HG03064 (cell line): ENCODE measurements around the gene ALKBH4.
"Not testable (repeated sequence)": the region's sequence is repeated elsewhere in the genome, so short reads cannot be mapped to it uniquely, and the experiment has no call there.

ENCODE experiments used
- ATAC-seq: cut with Tn5 transposase; IDR thresholded peaks from one replicate; pipeline ENCODE4 v1.9.1; 2021; ENCODE audit warnings: low read depth; ENCODE audit not compliant: unreplicated experiment

Gene ALKBH4

DNA sequence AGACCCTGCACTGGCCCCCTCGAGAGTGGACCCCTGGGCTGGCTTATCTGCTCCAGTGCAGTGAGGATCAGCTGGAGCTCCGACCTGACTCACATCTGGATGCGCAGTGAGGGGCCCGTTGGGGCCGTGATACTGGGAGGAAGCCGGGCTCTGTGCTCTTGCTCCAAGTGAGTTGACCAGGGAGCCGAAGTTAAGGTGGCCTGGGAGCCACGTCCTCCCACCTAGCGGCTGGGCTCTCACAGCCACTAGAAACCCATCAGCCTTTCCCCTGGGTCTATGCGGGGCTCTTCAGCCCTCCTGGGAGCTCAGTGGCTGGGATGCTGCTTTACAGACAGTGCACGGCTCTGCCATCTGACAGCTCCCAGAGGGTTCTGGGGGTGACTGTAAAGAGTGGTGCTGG, 9.1 kb downstream of the ALKBH4 start:
- no peak for ATAC-seq

DNA sequence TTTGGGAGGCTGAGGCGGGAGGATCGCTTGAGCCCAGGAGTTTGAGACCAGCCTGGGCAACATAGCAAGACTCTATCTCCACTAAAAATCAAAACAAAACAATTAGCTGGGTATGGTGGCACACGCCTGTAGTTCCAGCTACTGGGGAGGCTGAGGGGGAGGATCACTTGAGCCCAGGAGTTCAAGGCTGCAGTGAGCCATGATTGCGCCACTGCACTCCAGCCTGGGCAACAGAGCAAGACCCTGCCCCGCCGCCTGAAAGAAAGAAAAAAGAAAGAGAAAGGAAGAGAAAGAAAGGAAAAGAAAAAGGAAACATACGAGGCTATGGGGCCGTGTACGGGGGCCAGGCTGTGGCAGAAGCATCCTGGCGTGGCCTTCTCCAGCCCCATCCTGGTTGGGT, 9.7 kb downstream of the ALKBH4 start:
- not testable (repeated sequence) for ATAC-seq

DNA sequence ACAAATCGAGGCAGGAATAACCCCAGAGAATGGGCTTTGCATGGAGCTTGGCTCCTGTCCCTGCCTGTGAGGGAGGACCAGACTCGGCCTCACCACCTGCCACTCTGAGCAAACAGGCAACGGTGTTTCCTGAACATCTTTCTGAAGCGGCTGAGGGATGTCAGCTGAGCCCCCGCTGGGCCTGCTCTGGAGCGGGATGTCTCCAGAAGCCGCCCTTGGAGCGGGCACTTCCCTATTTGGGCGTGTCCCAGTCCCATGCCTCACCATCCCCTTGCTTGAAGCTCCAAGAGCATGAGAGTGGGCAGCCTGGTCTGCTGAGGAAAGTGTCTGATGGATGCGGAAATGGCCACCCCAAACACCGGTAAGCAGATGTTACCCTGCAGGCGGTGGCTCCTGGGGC, 10.2 kb downstream of the ALKBH4 start:
- no peak for ATAC-seq

DNA sequence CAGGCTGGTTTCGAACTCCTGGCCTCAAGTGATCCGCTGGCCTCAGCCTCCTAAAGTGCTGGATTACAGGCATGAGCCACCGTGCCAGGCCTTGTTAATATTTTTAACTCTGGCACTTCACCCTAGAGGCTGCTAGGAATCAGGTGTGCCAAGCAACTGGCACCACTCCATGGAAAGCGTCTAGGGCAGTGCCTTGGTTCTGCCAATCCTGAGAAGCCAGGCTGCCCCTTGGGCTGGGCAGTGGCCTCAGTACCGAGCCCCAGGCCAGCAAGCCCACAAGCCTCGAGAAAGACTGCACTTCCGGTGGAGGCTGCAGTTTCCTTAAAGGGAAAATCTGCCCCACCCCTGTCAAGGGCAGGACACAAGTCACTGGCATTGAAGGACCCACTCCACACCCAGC, 11.3 kb downstream of the ALKBH4 start:
- ATAC-seq = no peak

DNA sequence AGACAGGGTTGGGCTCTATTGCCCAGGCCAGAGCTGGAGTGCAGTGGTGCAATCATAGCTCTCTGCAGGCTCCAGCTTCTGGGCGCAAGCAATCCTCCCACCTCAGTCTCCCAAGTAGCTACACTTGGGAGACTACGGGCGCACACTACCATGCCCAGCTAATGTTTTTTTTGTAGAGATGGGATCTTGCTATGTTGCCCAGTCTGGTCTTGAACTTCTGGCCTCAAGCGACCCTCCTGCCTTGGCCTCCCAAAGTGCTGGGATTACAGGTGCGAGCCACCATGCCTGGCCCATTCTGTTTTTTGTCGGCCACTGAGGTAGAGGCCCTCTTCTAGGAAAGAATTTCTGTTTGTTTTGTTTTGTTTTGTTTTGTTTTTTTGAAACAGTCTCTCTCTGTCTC, 12.2 kb downstream of the ALKBH4 start:
- ATAC-seq = no peak

DNA sequence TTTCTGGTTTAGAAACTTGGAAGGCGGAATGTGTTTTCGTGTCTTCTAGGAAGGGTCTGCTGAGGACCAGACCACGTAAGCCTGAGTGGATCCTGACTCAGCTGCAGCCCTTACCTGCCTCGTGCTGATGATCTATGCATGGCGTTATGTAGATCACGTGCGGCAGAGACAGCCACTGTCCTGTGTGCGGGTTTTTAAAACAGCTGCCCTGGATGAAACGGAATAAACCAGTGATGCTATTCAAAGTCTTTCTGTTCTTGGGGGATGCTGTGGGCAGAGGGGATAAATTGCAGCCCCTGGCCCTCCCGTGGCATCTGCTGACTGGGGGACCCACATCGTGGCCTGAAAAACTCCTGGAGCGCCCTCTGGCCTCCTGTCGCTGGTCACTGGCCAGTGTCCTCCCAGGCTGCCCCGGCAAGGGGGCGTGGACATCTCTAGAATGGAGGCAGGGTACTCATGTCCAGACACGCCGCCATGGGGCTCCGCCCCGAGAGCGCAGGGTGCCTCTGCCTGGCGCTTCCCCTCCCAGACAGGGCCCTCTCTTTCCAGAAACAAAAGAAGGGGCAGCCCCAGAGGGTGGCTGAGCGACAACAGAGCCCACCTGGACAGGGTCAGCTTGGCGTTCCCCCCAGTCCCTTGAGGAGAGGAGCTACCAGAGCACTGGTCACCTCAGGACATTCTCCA, 13.2 kb downstream of the ALKBH4 start:
- no peak for ATAC-seq

DNA sequence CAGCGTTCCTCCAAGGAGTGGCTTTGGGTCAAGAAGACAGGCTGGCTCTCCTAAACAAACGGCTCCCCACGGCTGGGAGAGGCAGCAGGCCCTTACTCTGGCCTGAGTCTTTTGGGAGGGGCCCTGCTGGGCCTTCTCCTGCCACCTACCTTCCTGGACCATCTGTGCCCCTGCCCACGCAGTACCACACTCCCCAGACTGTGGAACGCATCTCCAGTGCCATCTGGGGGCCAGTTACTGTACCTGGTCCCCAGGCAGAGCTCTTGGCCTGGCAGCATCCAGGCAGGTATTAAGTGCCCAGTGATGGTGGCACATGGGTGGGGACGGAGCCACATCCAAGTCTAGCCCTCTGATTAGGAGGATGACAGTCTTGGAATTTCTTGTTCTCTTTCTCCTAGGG, 14.4 kb downstream of the ALKBH4 start:
- no peak for ATAC-seq

DNA sequence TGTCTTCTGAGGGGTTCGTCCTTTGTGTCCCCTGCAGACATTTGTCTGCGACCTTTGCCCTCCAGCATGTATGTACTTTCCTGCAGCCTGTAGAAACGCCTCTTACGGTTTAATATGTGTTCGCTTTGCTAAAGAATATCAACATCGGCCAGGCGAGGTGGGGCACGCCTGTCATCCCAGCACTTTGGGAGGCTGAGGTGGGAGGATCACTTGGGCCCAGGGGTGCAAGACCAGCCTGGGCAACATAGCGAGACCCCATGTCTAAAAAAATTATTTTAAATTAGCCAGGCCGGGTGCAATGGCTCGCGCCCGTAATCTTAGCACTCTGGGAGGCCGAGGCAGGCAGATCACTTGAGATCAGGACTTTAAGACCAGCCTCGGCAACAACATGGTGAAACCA, 15.5 kb downstream of the ALKBH4 start:
- no peak for ATAC-seq

DNA sequence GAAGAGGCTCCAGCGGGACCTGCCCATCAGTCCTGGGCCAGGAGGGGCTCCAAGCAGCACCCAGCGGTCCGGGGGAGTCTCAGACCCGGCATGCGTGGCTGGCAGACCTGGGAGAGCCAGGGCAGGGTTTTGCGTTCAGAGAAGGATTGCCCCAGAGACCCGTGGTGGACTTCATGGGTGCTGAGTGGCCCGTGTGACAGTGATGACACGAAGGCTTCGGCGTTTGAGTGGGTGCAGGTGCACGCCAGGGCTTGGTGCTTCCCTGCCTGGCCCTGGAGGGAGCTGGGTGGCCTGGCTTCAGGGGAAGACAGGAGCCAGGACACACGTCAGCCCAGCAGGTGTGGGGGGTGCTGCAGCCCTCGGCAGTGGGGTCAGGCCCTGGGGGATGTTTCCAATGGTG, 17.4 kb downstream of the ALKBH4 start:
- no peak for ATAC-seq

DNA sequence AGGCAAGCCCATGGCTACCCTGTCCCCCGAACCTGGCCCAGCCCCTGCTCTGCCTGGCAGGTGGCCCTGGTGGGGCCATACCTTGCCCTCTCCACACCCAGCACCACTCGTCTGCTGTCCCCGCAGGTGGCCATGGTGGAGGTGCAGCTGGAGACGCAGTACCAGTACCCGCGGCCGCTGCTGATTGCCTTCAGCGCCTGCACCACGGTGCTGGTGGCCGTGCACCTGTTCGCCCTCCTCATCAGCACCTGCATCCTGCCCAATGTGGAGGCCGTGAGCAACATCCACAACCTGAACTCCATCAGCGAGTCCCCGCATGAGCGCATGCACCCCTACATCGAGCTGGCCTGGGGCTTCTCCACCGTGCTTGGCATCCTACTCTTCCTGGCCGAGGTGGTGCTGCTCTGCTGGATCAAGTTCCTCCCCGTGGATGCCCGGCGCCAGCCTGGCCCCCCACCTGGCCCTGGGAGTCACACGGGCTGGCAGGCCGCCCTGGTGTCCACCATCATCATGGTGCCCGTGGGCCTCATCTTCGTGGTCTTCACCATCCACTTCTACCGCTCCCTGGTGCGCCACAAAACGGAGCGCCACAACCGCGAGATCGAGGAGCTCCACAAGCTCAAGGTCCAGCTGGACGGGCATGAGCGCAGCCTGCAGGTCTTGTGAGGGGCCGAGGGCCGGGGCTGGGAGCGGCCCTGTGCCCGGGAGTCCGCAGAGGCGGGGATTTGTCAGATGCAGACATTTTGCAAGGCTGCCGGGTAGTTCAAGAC, 18.1 kb downstream of the ALKBH4 start:
- ATAC-seq = no peak

DNA sequence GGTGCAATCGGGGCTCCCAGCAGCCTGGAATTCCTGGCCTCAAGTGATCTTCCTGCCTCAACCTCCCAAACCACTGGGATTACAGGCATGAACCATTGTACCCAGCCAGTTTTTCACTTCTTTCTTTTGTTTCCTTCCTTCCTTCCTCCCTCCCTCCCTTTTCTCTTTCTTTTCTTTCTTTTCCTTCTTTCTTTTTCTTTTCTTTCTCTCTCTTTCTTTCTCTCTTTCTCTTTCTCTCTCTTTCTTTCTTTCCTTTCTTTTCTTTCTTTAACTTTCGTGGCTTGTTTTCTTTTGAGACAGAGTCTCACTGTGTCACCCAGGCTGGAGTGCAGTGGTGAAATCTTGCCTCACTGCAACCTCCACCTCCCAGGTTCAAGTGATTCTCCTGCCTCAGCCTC, 19.0 kb downstream of the ALKBH4 start:
- no peak for ATAC-seq

DNA sequence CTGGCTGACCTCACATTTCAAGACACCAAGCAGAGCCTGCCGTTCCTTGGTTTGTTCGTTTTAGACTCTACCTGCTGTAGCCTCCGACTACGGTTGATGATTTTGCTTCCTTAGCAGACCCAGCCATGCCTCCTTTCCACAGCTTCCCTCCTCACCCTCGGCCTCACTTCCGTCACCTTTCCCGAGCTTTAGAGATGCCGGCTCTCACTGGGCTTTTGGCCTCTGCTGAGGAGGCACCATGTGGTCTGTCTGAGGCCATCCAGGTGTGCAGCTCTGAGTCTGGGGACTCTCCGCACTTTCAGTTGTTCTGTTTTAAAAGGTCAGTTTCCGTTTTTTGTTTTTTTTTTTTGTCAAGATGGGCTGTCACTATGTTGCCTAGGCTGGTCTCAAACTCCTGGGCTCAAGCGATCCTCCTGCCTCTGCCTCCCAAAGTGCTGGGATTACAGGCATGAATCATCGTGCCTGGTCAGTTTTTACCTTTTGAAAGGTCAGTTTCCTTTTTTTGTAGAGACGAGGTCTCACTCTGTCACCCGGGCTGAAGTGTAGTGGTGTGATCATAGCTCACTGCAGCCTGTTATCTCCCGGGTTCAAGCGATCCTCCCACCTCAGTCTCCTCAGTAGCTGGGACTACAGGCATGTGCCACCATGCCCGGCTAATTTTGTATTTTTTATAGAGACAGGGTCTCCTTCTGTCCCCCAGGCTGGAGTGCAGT, 19.5 kb downstream of the ALKBH4 start:
- ATAC-seq = no peak

DNA sequence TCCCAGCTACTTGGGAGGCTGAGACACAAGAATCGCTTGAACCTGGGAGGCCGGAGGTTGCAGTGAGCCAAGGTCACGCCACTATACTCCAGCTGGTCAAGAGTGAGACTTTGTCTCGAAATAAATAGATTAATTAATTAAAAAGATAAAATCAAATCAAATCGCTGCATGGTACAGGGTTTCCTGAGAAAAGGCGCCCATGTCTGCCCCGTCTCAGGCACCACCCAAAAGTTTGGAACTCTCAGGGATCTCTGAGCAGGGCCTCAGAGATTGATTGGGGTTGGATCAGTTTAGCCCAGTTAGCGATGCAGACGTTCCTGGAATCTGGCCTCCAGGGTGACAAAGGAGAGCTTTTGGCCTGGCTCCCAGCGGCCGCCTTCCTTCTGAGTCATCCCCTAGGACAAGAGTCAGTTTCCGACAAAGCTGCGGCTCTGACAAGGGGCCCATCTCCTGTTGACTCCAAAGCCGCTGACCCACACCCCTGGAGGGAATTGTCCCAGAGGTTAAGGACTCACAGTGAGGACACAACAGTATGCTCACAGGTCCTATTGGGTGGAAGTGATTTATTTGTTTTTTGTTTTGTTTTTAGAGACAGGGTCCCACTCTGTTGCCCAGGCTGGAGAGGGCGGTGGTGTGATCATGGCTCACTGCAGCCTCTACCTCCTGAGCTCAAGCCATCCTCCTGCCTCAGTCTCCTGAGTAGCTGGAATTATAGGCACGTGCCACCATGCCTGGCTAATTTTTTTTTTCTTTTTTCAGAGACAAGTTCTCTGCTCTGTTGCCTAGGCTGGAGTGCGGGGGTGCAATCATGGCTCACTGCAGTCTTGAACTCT, 24.5 kb downstream of the ALKBH4 start:
- ATAC-seq = no peak

DNA sequence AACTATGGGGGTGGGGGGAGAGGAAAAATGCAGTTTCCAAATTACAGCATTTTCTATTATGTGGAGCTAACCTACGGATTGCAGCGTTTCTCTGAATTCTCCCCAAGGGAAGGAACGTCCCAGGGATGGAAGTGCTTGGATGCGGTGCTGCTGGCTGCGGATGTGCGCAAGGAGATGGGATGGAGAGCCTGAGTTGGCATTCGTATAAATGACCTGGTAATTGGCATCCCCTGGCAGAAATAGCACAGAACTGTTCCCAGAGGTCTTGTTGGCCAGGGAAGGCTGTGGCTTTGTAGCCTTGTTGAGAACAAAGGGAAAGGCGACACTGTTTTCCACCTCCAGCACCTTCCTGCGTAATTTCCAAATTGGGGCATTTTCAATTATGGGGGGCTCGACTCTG, 28.5 kb downstream of the ALKBH4 start:
- ATAC-seq = no peak

DNA sequence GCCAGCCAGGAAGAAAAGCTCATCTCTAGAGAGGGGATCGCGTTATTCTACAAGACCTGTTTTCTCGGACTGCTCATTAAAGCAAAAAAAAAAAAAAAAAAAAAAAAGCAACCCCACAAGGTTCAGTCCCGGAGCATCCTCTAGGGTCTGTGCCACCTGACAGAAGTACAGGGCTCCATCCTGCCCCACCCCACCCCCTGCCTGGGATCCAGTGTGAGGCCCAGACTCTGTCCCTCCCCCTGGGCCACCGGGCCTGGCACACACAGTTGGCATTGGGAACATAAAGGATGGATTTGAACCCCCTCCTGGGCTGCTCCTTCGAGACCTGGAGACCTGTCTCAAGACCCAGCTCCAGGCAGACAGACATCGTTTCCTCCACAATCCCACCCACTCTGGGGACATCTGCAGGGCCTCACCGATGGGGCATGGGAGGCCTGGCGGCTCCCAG, 30.6 kb downstream of the ALKBH4 start:
- ATAC-seq = peak; percentile 1

DNA sequence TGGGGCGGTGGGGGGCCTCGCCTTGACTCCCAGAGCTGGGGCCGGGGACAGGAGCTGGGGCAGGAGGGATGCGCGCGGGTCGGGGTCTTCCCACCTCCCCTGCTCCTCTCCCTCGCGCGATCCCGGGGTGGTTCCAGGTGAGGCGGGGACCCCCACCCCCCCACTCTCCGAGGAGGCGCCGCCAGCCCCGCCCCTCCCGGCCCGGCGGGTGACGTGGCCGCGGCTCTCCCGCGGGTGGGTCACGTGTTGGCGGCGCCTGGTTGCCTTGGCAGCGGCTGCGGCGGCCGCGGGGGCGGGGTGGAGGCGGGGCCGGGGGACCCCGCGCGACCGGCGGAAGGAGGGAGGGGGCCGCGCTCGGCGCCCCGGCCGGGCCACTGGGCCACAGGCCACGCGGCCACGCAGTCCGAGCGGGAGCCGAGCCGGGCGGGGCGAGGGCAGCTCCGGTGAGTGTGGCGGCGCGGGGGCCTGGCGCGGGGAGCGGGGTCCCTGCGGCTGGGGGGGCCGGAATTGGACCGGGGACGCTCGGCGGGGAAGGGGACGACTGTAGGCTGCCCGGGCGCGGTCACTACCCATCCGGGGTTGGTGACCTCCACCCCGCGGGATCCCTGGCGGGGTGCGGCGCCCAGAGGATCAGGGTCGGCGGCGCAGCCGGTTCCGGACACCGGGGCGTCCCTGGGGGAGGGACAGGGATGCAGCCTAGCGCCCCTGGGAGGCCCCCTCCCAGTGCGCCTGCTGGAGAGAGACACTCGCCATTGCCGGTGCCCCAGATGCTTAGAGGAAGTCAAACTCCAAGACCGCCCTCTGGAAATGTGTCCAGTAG, 31.2 kb downstream of the ALKBH4 start, which contains the start of gene ORAI2:
Gene ORAI2, plus strand, starts transcription at position 357 of the 820 bp plus-strand sequence. CDS start 5,382 bp downstream, outside the sequence.
- ATAC-seq = peak; percentile 54

DNA sequence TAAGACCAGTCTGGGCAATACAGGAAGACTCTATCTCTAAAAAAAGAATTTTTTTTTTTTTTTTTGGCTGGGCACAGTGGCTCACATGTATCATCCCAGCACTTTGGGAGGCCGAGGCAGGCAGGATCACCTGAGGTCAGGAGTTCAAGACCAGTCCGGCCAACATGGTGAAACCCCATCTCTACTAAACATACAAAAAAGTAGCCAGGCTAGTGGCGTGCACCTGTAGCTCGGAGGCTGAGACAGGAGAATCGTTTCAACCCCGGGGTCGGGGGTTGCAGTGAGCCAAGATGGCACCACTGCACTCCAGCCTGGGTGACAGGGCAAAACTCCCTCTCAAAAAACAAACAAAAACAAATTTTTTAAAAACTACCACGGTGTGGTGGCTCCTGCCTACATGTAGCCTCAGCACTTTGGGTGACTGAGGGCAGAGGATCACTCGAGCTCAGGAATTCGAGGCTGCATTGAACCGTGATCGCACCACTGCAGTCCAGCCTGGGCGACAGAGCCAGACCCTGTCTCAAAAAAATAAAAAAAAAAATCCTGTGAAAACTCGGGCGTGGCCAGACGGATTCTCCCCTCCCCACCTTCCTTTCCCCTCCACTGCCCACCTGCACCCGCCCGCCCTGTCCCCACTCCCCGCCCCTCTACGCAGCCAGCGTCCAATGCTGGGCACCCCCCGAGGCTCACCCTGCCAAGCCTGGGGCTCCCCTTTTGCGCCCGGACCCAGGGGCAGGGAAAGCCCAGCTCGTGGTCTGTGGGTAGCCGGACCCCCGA, 32.0 kb downstream of the ALKBH4 start:
- peak; percentile 21 for ATAC-seq

DNA sequence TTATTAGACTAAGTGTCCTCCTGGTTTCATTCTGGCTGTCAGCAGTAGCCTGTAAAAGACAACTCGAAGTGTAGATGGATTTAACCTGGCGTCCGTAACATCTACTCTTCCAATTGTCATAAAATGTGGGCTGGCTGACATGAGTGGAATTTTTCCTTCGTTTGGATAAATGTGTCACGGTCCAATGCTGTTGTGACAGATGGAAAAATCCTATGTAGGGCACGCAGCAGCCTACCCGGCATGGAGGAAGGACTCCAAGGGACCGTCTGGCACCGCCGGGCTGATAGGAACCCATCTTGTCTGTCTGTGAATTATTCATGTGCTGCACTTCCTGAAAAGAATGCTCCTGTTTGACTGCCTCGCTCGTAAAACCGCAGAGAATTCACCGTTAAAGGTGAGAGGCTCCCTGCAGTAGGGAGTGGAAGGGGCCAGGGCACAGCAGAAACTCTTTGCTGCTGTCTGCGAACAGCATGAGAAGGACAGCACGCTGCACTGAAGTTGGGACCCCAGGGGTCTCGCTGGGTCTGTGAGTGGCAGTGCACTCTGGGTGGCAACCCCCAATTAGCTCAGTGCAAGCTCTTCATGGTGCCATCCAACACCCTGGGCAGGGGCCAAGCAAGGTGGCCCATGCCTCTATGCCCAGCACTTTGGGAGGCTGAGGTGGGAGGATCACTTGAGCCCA, 32.9 kb downstream of the ALKBH4 start:
- ATAC-seq = no peak
